Measurements from ENCODE around the gene FAM120B.

FAM120B gene

DNA sequence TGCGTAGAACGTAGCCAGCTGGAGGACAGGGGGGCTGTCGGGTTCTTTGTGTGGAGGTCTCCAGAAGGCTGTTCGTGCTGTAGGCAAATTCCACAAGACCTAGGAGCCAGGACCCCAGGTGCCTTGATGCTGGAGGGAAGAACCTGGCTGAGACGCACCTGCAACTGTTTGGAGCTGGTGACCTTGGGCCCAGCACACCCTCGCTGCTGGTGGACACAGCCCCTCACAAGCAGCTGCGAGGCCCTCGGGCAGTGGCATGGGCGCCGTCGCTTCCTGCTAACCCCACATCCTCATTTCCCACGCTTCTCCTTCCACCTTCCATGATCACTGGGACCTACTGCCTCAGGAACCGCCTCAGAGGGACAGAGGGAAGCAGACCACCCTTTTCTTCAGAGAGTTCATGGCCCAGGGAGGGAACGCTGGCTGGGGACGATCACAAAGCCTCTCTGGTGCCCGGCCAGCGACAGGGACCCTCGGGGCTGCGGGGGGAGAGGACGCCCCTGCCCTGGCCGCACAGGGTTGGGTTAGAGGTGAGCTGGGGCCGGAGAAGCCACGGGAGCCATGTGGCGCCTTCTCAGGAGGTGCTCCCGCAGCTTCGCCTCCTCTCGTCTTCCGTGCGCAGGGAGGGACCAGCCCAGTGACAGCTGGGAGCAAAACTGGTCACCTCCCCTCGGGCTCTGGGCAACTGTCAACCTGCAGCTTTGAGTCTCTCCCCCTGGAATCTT is 34.1 kb upstream of the FAM120B start:
- peak in 2 of 4 experiments; percentile 20 to 37 for DNase-seq

DNA sequence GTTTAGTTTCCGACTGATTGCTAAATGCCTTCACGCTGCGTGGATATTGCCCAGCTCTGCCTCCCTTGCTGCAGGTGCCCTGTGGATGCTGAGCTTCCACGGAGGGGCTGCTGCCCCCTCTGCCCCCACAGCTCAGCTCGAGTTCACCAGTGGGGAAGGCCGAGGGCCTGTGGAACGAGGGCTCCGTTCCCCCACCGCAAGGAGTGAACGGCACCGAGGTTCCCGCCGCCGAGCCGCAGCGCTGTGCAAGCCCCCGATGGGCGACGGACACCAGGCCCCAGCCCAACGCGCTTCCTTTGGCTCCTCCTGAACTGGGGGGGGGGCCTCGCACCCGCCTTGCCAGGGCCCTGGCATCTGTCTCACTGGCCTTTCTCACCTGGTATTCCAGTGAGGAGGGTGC is 33.4 kb upstream of the FAM120B start:
- no peak for DNase-seq

DNA sequence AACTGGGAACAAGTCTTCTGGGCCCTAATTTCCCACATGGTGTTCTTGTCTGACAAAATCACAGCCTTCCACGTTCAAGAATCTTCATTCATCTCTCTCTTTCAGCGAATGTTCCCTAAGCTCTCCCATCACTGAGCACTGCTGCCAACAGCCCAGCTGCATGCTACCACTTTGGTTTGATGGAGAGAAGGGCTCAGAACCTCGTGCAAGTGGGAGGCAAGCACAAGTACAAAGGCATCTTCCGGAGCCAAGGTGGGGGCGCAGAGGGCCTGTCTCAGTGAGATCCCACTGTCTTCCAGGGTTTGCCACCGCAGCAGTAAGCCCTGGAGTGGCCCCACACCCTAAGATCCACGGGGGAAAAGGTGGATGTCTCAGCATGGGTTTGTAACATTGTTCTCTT is 32.9 kb upstream of the FAM120B start:
- no peak for DNase-seq

DNA sequence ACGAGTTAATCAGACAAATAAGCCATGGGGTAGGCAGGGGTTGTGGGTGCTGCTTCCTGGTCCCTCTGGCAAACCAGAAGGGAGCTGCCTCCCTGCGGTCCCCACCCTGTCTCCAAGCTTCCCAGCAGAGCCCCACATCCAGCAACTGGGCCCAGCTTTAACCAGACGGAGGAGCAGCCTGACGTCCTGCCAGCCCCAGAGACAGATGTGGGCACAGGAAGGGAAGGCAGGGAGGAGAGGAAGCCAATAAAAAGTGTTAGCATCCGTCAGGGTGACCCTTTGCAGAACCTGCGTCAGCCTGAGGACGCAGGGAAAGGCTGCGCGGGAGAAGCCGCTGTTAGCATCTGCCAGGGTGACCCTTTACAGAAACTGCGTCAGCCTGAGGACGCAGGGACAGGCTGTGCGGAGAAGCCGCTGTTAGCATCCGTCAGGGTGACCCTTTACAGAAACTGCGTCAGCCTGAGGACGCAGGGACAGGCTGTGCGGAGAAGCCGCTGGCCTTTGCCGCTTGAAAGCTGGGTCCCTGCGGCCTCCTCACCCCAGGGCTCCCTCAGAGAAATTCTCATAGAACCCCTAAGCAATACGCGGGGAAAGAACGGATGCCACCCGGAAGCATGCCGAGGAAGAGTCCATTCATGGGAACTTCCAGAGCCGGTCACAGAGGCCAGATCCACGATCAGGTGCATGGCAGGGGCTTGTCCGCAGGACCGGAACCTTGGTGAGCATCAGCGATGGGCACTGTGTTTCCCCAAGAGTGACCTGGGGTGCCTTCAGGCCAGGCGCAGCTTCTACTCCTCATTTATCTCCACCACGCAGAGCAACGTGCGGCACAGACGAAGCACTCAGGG is 31.6 kb upstream of the FAM120B start:
- no peak for DNase-seq

DNA sequence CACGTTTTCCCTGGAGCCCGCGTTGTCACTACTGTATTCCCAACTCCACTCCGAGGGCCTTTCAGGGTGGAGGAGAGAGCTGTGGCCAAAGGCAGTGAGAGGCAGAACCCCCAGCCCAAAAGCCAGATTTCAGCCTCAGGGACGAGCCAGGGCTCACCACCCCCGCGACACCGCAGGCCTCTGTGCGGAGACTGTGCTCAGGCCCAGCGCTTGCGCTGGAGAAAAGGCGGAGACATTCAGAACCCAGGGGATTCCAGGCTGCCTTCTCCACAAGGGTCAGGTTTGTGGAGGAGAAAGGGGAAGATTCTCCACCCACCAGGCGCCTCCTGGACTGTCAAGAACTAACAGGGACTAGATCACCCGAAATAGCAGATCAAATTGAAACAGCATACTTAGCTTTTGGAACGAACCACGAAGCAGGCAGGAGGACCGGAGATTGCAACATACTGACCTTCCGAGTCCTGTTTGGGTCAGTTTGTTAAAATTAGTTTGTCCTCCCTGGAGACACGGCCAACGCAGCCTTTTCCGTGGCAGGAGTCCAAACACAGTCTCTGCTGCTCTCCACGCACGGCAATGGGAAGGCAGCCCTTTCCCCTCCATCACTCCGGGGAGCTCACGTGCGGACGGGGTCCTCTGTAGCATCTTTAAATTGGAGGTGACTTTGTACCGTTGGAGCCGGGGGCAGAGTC is 30.0 kb upstream of the FAM120B start:
- no peak for DNase-seq

DNA sequence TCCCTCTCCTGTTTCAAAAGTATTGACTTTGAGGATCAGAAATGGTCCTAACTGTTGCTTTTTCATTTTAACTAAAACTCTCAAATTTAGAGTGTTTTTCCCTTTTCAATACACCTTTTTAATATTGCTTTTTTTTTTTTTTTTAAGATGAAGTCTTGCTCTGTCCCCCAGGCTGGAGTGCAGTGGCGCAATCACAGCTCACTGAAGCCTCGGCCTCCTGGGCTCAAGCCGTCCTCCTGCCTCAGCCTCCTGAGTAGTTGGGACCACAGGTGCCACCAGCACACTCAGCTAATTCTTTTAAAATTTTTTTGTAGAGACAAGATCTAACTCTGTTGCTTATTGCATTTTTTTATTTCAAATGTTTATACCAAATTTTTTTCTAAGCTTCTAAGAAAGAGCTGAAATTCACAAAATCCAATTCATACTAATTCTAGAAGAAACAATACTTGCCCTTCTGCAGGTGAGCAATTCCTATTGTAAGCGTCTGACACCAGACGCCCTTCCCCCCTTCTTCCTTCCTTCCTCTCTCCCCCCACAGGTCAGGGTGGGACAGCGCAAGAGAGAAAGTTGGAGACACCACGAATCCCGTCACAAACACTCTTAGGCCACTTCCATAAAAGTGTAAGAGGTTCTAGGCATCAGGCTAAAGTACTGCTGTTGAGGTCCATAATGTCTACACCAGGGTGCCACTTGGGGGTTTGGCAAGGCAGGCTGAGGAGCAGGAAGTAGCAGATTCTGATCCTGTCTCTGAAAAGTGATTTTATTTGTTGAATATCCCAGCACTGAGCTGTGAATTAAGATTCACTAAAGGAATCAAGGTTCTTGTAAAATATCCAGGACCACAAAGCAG is 28.4 kb upstream of the FAM120B start:
- peak in 1 of 4 experiments; percentile 15 for DNase-seq

DNA sequence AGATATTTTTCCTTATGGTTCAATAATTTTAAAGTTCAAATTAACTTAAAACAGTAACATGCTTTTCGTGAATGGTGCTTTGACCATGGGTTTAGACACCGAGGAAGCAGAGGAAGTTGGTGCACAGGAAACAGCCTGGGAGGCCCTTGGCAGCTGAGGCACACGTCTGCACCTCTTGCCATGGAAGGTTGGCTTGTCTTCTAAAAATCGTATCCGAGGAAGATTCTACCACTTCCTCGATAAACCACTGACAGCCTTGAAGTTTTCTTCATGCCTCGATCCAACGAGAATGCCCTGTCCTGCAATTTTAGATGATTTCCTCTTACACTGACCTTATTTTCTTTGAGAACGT is 27.8 kb upstream of the FAM120B start:
- peak in 1 of 4 experiments; percentile 22 for DNase-seq

DNA sequence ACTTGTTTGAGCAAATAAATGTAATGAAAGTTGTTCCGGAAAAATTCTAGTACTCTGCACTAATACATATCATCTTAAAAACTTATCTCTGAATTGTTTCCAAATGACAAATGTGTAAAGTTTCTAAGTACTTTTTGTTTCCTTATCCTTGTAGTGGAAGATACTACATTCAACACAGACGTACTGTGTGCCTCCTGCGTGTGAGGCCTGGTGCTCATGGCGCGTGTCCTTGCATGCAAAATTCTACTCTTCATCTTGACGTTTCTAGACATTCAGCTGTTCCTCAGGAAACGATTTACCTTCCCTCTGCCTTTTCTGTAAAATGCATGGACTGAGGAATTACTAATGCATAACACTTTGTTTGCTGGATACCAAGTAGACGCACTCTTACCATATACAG is 27.1 kb upstream of the FAM120B start:
- no peak for DNase-seq

DNA sequence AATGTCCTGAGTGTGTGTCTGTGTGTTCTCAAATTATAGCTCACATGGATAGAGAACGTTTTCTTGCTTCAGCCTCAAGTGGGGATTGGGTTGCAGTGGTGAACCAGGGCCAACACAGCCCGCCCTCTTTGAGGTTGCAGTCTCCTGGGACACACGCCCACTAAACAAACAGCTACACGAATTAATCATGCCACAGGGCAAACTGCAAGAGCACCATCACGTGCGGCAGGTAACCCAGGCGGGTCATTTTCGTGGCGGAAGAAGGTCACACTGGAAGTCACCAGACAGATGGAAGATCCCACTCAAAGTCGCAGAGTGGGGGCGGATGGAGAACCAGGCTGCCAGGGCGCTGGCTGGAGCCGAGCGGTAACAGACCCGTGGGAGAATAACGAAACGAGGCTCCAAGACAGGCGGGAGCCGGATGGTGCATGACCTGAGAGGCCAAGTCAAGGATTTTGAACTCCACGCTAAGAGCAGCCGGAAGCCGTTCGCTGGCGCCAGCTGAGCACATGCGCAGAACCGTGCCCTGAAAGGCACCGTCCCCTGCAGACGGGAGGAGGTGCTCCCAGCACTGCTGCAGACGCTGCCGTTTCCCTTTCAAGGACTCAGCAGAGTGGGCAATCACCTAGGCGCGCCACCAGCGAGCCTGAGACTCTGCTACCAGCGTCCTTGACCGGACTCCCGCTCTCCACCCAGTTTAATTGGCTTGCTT is 26.4 kb upstream of the FAM120B start:
- peak in 1 of 4 experiments; percentile 41 for DNase-seq

DNA sequence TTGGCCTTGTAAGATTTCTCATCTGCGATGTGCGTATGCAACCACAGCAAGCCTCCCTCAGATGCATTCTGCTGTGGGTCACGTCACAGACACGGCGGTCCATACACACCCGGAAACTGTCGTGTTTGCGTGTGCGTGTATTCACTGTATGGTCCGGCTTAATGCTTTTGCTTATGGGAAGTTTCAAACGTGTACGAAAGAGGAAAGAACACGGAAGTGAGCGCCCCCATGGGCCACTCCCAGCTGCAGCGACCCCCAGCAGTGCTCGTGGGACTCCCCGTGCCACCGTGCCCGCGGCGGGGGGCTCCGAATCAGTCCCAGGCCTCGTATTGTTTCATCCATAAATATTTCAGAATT is 25.9 kb upstream of the FAM120B start:
- peak in 2 of 4 experiments; percentile 13 to 17 for DNase-seq

DNA sequence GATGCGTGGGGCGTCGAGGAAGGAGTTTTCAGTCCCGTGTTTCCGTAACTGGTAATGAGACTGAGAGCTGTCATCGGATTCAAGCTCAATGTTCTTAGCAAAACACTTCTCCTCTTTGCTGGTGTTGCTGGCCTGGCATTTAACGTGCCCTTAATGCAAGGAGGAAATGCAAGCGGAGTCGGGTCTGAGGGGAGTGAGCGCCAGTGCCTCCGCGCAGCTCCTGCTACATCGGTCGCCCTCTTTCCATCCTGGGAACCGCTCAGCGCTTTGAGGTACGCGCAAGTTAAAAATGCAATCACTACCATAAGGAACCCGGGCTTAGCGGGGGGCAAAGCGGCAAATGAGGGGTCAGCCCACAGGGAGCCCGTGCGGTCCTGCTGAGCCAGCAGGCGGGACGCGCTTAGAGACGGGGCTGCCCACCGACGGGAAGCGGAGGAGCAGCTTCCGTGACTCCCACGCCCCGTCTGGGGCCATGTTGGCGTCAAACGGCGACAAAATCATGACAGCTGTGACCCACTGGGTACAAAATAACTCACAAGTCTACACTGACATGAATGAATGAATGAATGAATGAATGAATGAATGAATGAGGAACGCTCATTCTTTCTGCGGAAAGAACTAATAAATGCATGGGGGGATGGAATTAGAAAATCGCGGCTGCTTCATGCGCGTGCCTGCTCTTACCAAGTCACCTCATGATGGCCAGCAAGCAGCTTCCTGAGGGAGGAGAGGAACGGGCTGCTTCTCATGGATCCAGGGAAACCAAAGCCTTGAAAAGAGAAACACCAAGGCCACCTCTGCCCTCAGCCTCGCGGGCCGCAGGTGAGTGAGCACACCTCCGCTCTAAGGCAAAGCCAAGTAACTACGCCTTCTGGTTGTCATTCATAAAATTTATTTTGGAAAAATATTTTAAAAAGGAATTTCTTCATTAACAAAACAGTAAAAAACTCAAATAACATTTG is 24.9 kb upstream of the FAM120B start:
- DNase-seq, result no peak

DNA sequence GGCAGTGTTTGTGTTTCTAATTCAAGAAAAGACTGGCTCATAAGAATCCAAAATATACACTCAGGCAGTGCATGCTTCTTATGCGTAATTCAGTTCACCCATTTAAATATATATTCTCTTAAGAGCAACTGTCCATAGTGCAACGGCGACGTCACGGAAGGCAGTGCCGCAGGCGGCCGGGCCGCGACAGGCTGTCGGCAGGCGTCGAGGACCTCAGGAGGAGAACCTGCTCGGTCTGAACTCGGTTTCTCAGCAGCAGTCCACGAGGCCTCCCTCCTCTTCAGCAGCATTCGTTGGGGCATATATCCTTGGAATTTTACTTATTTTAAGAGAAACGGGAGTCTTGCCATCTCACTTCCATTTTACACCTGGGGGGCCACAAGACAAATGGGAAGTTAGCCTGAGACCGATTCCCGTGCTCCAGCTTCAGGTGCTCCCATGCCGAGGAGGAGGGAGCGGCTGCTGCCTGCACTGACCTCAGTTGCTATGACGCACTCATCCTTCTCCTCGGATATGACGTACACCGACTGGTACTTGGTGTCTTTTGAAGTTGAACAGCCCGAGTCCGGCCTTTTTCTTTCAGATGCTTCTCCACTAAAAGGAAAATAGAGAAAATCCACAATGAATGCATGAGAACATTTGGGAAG is 23.9 kb upstream of the FAM120B start:
- no peak for DNase-seq

DNA sequence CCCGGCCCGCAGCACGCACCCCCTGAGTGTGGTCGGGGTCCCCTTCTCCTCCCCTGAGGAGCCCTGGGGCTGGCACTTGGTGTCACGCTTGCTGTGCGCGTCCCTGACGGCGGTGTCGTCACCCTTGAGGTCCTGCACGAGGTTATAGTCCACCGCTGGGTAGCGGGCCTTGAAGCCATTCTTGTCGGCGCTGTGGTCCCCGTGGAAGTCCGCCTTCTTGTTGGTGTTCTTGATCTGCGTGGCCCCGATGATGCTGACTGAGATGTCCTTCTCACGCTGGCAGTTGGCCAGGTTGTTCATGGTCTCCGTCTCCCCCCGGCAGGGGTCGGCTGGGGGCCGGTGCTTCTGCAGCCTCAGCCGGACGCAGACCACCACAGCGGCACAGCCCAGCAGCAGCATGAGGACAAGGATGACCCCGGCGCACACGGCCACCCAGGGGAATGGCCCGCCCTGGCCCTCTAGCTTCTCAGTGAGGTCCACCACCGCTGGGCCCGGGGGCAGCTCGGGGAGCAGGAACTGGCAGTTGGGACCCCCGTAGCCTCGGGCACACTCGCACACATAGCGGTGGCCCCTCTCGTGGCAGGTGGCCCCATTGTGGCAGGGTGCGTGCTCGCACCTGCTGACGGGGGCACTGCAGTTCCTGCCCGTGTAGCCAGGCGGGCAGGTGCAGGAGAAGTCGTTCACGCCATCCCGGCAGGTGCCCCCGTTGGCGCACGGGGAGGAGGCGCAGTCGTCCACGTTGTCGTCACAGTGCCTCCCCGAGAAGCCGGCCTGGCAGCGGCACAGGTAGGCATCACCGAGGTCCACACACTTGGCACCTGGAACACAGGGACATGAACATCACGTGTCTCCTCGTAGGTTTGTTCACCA is 23.1 kb upstream of the FAM120B start:
- DNase-seq, result no peak

DNA sequence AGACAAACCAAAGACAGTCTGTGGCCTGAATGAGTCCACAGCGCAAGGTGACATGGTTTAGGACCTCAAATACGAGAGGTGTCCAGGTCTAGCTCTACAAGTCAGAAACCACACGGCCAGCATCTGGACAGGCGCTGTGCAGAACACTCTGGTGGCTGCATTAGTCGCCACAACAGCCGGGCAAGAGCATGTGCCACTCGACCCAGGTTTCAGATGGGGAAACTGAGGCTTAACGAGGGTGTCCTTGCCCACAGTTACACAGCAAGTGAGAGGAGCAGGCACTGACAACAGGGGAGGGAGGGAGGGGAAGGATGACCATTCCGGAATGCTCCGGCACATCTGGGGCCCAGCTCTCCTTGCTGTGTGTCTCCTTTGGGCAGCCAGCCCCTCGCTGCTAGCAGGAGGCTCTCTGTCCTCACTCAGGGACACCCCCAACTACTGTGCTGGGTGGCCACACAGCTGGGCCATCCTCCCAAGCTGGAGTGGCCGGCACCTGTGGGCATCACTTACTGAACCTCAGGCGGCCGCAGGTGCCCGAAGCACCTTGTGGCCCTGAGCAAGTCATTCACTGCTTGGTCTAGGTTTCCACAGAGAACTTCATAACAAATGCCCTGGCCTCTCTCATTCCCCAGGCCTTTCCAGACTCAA is 22.3 kb upstream of the FAM120B start:
- no peak for DNase-seq

DNA sequence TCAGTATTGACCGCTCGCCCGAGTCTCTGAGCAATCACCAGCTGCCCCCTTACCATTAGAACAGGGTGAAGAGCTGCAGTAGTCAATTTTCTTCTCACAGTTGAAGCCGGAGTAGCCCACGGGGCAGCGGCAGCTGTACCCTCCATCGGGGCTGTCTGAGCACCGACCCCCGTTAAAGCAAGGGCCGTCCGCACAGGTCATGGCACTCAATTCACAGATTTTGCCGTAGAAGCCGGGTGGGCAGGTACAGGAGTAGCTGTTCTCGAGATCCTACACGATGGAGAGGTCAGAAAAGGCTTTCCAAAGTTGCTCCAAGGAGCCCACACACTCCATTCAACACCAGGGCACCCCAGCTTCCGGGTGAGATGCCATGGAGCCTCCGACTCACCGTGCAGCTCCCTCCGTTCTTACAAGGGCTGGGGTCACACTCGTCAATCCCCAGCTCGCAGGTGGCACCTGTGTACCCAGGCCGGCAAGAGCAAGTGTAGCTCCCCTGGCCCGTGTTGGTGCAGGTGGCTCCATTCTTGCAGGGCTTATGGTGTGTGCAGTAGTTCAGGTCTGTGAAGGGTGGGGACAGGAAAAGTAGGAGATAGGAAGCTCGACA is 21.6 kb upstream of the FAM120B start:
- no peak for DNase-seq

DNA sequence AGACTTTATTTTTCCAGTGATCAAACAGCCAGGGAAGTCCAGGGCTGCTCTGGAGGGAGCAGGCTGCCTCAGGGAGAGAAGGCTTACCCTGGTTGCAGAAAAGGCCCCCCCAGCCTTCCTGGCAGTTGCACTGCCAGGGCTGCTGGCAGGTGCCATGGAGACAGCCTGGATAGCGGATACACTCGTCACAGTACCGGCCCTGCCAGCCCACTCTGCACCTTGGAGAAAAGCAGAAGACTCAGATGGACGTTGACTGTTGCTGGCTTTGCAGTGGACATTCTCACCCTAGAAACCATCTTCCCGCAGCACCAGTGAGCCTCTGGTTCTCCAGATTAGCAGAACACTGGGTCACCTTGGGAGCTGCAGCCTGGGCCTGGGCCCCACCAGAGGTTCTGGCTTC is 21.1 kb upstream of the FAM120B start:
- no peak for DNase-seq

DNA sequence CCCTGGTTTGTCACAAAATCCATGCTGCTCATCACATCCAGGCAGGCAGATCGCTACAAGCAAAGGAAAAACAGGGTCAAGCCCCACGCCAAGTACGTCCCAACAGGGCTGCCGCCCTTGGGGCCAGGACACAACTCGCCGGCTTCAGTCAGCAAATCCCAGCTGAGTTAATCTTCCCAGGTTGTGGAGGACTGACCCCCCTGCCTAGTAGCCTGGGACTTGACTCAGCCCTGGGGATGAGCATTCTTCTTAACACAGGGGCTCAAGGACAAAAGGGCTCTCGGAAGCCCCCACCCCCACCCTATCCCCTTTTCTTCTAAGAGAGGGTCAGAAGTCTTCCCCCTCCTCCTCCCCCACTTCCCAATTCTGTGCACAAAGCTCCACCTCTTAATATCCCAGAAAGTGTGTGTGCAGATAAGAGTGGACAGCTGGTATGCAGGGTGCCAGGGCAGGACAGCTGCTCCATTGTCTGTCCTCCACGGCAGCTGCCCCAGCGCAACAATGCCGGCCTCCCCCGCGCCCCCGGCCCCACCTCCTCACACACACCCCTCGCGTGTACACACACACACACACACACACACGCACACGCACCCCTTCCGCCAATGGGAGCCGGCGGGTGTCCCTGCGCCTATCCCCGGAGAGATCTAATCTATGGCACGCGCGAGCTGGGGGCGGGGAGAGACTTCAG is 20.2 kb upstream of the FAM120B start:
- no peak for DNase-seq

DNA sequence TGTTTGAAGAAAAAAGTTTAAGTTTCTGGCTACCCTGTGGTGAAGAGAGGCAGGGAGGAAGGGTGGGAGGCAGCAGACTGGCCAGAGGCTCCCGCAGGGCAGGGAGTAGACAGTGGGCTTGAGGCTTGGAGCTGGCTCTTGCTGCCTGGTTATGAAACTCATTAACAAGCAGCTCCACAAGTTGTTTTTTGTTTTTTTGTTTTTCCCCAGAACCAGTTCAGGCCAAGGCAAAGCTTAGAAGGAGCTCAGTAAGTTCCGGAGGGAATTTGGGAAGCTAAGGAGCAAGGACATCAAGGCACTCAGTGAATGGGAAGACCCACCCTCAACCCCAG is 19.7 kb upstream of the FAM120B start:
- DNase-seq, result no peak
